HepG2 (cell line): ENCODE data around the gene VAMP8. TPM values are rescaled to one million over a fixed set of nuclear protein-coding genes. Genes with fewer than 3 reads are reported as not detected.
A peak's percentile ranks its signal among the peaks of the same experiment; 100 is the strongest.

Experiments
- ARNTL ChIP-seq: sonication (generic); formaldehyde crosslinking; IDR thresholded peaks from 2 replicates; pipeline ENCODE4 v1.4.0; 2020; ENCODE audit warnings: mild to moderate bottlenecking, missing genetic modification reagents
- ETV5 ChIP-seq: IDR thresholded peaks from 2 replicates; pipeline ENCODE4 v1.6.1; 2018; ENCODE audit warnings: missing biosample characterization, missing genetic modification reagents, inconsistent platforms, borderline replicate concordance
- EZH2 ChIP-seq: conservative IDR thresholded peaks from 2 replicates; pipeline ENCODE4 v1.6.1; 2012; ENCODE audit warnings: mild to moderate bottlenecking, low read depth, low read length, moderate library complexity
- MED1 ChIP-seq: sonication (generic); formaldehyde crosslinking; IDR thresholded peaks from 2 replicates; pipeline ENCODE4 v1.4.0; 2020; ENCODE audit warnings: missing genetic modification reagents
- MXI1 ChIP-seq: IDR thresholded peaks from 3 replicates; pipeline ENCODE4 v1.6.1; 2012; ENCODE audit warnings: low read depth, low read length, inconsistent platforms, borderline replicate concordance
- NFE2 ChIP-seq: sonication (generic); formaldehyde crosslinking; IDR thresholded peaks from 2 replicates; pipeline ENCODE4 v1.4.0; 2020; ENCODE audit warnings: missing genetic modification reagents
- NFKBIZ ChIP-seq: IDR thresholded peaks from 2 replicates; pipeline ENCODE4 v1.6.1; 2018; ENCODE audit warnings: missing genetic modification reagents, missing compliant biosample characterization
- PRDM15 ChIP-seq: sonication (generic); formaldehyde crosslinking; IDR thresholded peaks from 2 replicates; pipeline ENCODE4 v1.4.0; 2020; ENCODE audit warnings: missing genetic modification reagents
- RXRB ChIP-seq: IDR thresholded peaks from 2 replicates; pipeline ENCODE4 v1.6.1; 2016; ENCODE audit warnings: borderline replicate concordance, missing genetic modification reagents, missing compliant biosample characterization
- STAT5B ChIP-seq: sonication (generic); formaldehyde crosslinking; IDR thresholded peaks from 2 replicates; pipeline ENCODE4 v1.4.0; 2020; ENCODE audit warnings: missing genetic modification reagents
- ZEB1 ChIP-seq: IDR thresholded peaks from 2 replicates; pipeline ENCODE4 v1.6.1; 2012; ENCODE audit warnings: mild to moderate bottlenecking, low read depth, inconsistent platforms; ENCODE audit not compliant: insufficient replicate concordance
- ZMAT3 ChIP-seq: sonication (generic); formaldehyde crosslinking; conservative IDR thresholded peaks from 2 replicates; pipeline ENCODE4 v1.7.0; 2021; ENCODE audit warnings: missing genetic modification reagents
- ZNF12 ChIP-seq: sonication (generic); formaldehyde crosslinking; IDR thresholded peaks from 2 replicates; pipeline ENCODE4 v1.5.0; 2020; ENCODE audit warnings: missing genetic modification reagents
- ZNF263 ChIP-seq: sonication (generic); formaldehyde crosslinking; IDR thresholded peaks from 2 replicates; pipeline ENCODE4 v1.4.0; 2020; ENCODE audit warnings: missing genetic modification reagents
- ZNF331 ChIP-seq: sonication (generic); formaldehyde crosslinking; IDR thresholded peaks from 2 replicates; pipeline ENCODE4 v1.4.0; 2020; ENCODE audit warnings: missing genetic modification reagents
- ZNF484 ChIP-seq: sonication (generic); formaldehyde crosslinking; IDR thresholded peaks from 2 replicates; pipeline ENCODE4 v1.5.1; 2020; ENCODE audit warnings: mild to moderate bottlenecking, low read depth, missing genetic modification reagents, borderline replicate concordance
- ZNF564 ChIP-seq: sonication (generic); formaldehyde crosslinking; IDR thresholded peaks from 2 replicates; pipeline ENCODE4 v1.8.1; 2023; ENCODE audit warnings: mild to moderate bottlenecking, missing genetic modification reagents
- ZNF614 ChIP-seq: IDR thresholded peaks from 2 replicates; pipeline ENCODE4 v1.6.1; 2018; ENCODE audit warnings: missing biosample characterization, missing genetic modification reagents, inconsistent platforms, borderline replicate concordance
- ZNF720 ChIP-seq: sonication (generic); formaldehyde crosslinking; IDR thresholded peaks from 2 replicates; pipeline ENCODE4 v1.4.0; 2020; ENCODE audit warnings: missing genetic modification reagents
- ZNF746 ChIP-seq: sonication (generic); formaldehyde crosslinking; IDR thresholded peaks from 2 replicates; pipeline ENCODE4 v1.8.0; 2022; ENCODE audit warnings: mild to moderate bottlenecking, missing genetic modification reagents
- ZNF749 ChIP-seq: sonication (generic); formaldehyde crosslinking; IDR thresholded peaks from 2 replicates; pipeline ENCODE4 v1.8.0; 2022; ENCODE audit warnings: mild to moderate bottlenecking, missing genetic modification reagents, moderate library complexity, borderline replicate concordance
- ZNF775 ChIP-seq: sonication (generic); formaldehyde crosslinking; IDR thresholded peaks from 2 replicates; pipeline ENCODE4 v1.4.0; 2020; ENCODE audit warnings: missing genetic modification reagents, mild to moderate bottlenecking, moderate library complexity, borderline replicate concordance
- ZSCAN22 ChIP-seq: sonication (generic); formaldehyde crosslinking; IDR thresholded peaks from 2 replicates; pipeline ENCODE4 v1.4.0; 2020; ENCODE audit warnings: mild to moderate bottlenecking, missing genetic modification reagents
- polyA plus RNA-seq, 8 experiments: library from polyadenylated mRNA; depleted of rRNA in 3 of 8; stranded (reverse) in 7 of 8; unstranded in 1 of 8; fragments of >200 nt; fragmentation: Illumina TruSeq in 4 of 8; extraction: Trizol in 4 of 8; gene quantifications; 2 replicates each; pipeline versions ENCODE4 v1.2.1 to v1.2.3, GENCODE V29; 2011 to 2016; ENCODE audit warnings: low read depth in 4 of 8, missing spikeins in 1 of 8, mixed read lengths in 1 of 8; ENCODE audit not compliant: insufficient read depth in 1 of 8
- total RNA-seq, 5 experiments: library from RNA; depleted of rRNA; stranded (reverse); fragments of >200 nt; fragmentation: Illumina TruSeq; extraction: Trizol; gene quantifications; 2 replicates each; pipeline ENCODE4 v1.2.3, GENCODE V29; 2016; ENCODE audit warnings: low read depth in 1 of 5
- TF ChIP-seq, protein P1 (sequence below): sonication (generic); formaldehyde crosslinking; IDR thresholded peaks from 2 replicates; pipeline ENCODE4 v1.4.0; 2020; ENCODE audit warnings: missing genetic modification reagents, mild to moderate bottlenecking, borderline replicate concordance

Gene VAMP8
- total and polyA plus RNA-seq, 2 of the 13 experiments (the other 11 are each of a cell fraction or from before 2014, with no cell fraction given), result 83.3 to 157 TPM

DNA sequence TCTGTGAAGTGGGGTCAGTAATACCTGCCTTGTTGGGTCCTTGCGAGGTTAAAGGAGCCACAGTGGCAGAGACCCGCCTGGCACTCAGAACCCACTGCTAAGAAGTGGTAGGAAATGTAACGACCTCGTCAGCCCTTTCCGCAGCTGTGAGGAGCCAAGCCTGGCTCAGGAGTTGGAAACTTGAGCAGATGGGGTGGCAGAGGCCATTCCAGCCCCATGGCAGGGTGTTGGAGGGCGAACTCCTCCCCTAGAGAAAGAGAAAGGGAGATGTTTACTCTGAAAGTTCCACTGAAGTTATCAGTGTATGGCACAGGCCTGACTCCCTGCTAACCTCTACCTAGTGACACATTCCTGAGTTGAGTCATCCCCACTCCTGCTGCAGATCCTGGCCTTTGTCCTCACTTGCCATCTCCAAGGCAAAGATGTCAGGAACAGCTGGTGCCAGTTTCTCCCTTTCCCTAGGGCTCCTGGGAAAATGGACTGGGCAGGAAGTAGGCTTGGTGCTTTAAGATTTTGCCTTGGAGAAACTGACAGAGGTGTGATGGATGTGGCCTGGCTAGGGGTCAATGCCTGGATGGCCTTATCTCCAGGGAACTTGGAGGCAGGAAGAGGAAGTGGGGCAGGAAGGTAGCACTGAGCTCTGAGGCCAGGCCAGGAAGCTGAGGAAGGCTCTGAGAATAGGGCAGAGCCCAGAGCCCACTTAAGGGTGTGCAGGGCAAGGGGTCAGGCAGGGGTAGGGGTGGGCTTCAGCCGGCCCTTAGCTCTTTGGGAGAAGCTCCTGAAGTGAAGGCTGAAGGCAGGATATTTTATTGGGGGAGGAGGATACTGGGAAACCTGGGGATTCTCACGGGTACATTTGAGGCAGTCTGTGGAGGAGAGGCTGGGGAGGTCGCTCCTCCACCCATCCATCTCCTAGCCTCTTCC, 7.7 kb downstream of the VAMP8 start (continued):
- peak; percentile 42 for TF ChIP-seq ZEB1
- TF ChIP-seq ZNF12 (CRISPR knock-in tag), result peak; percentile 76
- TF ChIP-seq PRDM15, result no peak
- TF ChIP-seq ZNF720, result 0 out of 2 replicates have a peak, but pooled peaks have one; percentile 22
- TF ChIP-seq ZNF614 (CRISPR knock-in tag), result peak; percentile 94
- TF ChIP-seq RXRB (CRISPR knock-in tag), result peak; percentile 97
- TF ChIP-seq MED1 (CRISPR knock-in tag), result peak; percentile 80
- TF ChIP-seq, protein P1, sequence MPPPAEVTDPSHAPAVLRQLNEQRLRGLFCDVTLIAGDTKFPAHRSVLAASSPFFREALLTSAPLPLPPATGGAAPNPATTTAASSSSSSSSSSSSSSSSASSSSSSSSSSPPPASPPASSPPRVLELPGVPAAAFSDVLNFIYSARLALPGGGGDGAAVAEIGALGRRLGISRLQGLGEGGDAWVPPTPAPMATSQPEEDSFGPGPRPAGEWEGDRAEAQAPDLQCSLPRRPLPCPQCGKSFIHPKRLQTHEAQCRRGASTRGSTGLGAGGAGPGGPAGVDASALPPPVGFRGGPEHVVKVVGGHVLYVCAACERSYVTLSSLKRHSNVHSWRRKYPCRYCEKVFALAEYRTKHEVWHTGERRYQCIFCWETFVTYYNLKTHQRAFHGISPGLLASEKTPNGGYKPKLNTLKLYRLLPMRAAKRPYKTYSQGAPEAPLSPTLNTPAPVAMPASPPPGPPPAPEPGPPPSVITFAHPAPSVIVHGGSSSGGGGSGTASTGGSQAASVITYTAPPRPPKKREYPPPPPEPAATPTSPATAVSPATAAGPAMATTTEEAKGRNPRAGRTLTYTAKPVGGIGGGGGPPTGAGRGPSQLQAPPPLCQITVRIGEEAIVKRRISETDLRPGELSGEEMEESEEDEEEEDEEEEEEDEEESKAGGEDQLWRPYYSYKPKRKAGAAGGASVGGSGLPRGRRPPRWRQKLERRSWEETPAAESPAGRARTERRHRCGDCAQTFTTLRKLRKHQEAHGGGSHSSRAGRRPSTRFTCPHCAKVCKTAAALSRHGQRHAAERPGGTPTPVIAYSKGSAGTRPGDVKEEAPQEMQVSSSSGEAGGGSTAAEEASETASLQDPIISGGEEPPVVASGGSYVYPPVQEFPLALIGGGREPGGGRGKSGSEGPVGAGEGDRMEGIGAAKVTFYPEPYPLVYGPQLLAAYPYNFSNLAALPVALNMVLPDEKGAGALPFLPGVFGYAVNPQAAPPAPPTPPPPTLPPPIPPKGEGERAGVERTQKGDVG, result peak; percentile 56; the same call in 1 of the 2 replicates
- TF ChIP-seq ZNF484, result no peak
- peak; percentile 76 for TF ChIP-seq ZNF746
- TF ChIP-seq ZNF331 (CRISPR knock-in tag), result peak; percentile 71
- TF ChIP-seq ZNF749 (CRISPR knock-in tag), result no peak; the same call in 1 of the 2 replicates
- 0 out of 2 replicates have a peak, but pooled peaks have one; percentile 7 for TF ChIP-seq ZNF564 (CRISPR knock-in tag)
- TF ChIP-seq NFKBIZ (CRISPR knock-in tag), result peak; percentile 61; the same call in 1 of the 2 replicates
- no peak for TF ChIP-seq EZH2
- TF ChIP-seq ARNTL (CRISPR knock-in tag), result 0 out of 2 replicates have a peak, but pooled peaks have one; percentile 9
- TF ChIP-seq ZNF775, result peak; percentile 95; the same call in 1 of the 2 replicates
- TF ChIP-seq MXI1, result peak; percentile 85; the same call in 2 of the 3 replicates
- TF ChIP-seq ETV5 (CRISPR knock-in tag), result peak; percentile 81; the same call in 1 of the 2 replicates
- TF ChIP-seq ZSCAN22, result peak; percentile 65; the same call in 1 of the 2 replicates
- peak; percentile 98 for TF ChIP-seq ZNF263 (CRISPR knock-in tag)
- TF ChIP-seq NFE2, result no peak
- no peak for TF ChIP-seq STAT5B
- peak; percentile 57; the same call in 1 of the 2 replicates for TF ChIP-seq ZMAT3 (CRISPR knock-in tag)
